Activated naive CD4-positive, alpha-beta T cell treated with anti-CD3 and anti-CD28 coated beads, Interleukin-2, amount 50 U/mL, for 24 hours (primary cell): ENCODE data around the gene RBM5.

Source experiments
- H3K27ac Mint-ChIP-seq: one replicate; pipeline ENCODE4 v1.8.0; 2021; ENCODE audit warnings: mild to moderate bottlenecking, mixed read lengths
- H3K27me3 Mint-ChIP-seq: one replicate; pipeline ENCODE4 v1.8.0; 2021; ENCODE audit warnings: mixed read lengths
- H3K36me3 Mint-ChIP-seq: one replicate; pipeline ENCODE4 v1.8.0; 2021; ENCODE audit warnings: mixed read lengths
- H3K4me1 Mint-ChIP-seq: one replicate; pipeline ENCODE4 v1.8.0; 2021; ENCODE audit warnings: mixed read lengths
- H3K4me3 Mint-ChIP-seq: one replicate; pipeline ENCODE4 v1.8.0; 2021; ENCODE audit warnings: mild to moderate bottlenecking, mixed read lengths
- H3K9me3 Mint-ChIP-seq: one replicate; pipeline ENCODE4 v1.8.0; 2021; ENCODE audit warnings: mixed read lengths

The RBM5 gene

DNA sequence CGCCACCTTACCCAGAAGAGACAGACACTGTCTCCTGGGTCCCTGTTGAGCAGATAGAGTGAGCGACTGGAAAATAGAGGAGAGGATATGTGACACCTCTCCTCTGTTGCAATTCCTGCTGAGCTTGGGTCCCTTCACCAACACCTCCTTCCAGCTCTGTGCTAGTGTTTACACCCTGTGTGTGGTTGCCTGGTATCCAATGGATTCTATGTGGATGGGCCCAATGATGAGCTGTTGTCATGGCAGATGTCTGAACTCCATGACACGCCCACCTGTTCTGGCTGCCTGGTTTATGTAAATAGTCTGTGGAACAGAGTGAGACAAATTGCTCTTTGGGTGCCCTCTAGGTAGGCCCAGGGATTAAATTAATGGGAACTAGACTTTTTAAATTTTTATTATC lies 23.7 kb downstream of the RBM5 start:
- H3K4me3 Mint-ChIP-seq = no peak overlapping the region
- peaks cover 17% of the 10 kb centered on the region for H3K4me1 Mint-ChIP-seq
- H3K36me3 Mint-ChIP-seq = peaks cover 26% of the 10 kb centered on the region
- no peak overlapping the region for H3K27ac Mint-ChIP-seq
- H3K9me3 Mint-ChIP-seq = no peaks in the 10 kb centered on the region
- H3K27me3 Mint-ChIP-seq = no peaks in the 10 kb centered on the region

DNA sequence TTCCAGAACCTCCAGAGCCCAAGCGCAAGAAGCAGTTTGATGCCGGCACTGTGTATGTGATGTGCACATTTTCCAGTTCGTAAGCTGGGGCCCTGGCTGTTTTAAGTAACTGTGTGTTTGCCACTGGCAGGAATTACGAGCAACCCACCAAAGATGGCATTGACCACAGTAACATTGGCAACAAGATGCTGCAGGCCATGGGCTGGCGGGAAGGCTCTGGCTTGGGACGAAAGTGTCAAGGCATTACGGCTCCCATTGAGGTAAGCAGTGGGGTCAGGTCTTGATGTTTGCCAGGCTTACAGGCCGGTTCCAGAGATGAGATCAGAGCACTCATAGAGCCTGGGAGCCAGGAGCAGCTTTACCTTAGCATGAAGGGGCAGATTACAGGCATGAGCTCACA lies 28.4 kb downstream of the RBM5 start:
- peaks cover 11% of the 10 kb centered on the region for H3K4me1 Mint-ChIP-seq
- peaks cover 16% of the 10 kb centered on the region for H3K36me3 Mint-ChIP-seq
- no peak overlapping the region for H3K27ac Mint-ChIP-seq
- no peak overlapping the region for H3K4me3 Mint-ChIP-seq
- H3K9me3 Mint-ChIP-seq = no peaks in the 10 kb centered on the region
- H3K27me3 Mint-ChIP-seq = no peaks in the 10 kb centered on the region

- H3K27me3 Mint-ChIP-seq = no peaks in the 10 kb centered on the region
- peaks cover 16% of the 10 kb centered on the region for H3K36me3 Mint-ChIP-seq
- no peak overlapping the region for H3K27ac Mint-ChIP-seq
- H3K4me3 Mint-ChIP-seq = no peak overlapping the region
- peaks cover 9% of the 10 kb centered on the region for H3K4me1 Mint-ChIP-seq
- H3K9me3 Mint-ChIP-seq = no peaks in the 10 kb centered on the region
These were observed 29.5 kb downstream of the RBM5 start for GRCh38 chr3:50118237-50118636.

- H3K9me3 Mint-ChIP-seq = no peaks in the 10 kb centered on the region
- peaks cover 9% of the 10 kb centered on the region for H3K36me3 Mint-ChIP-seq
- no peak overlapping the region for H3K4me3 Mint-ChIP-seq
- H3K27ac Mint-ChIP-seq = no peak overlapping the region
- H3K27me3 Mint-ChIP-seq = no peaks in the 10 kb centered on the region
- H3K4me1 Mint-ChIP-seq = peaks cover 3% of the 10 kb centered on the region
These were observed 31.1 kb downstream of the RBM5 start for GRCh38 chr3:50119786-50120185.

- Mint-ChIP-seq H3K9me3 (no peaks in the 10 kb centered on the region), H3K27me3 (no peaks in the 10 kb centered on the region), H3K27ac (no peak overlapping the region), H3K4me3 (no peak overlapping the region), H3K4me1 (peaks cover 3% of the 10 kb centered on the region), H3K36me3 (peaks cover 5% of the 10 kb centered on the region)
These were observed 31.8 kb downstream of the RBM5 start for GRCh38 chr3:50120364-50121071.

DNA sequence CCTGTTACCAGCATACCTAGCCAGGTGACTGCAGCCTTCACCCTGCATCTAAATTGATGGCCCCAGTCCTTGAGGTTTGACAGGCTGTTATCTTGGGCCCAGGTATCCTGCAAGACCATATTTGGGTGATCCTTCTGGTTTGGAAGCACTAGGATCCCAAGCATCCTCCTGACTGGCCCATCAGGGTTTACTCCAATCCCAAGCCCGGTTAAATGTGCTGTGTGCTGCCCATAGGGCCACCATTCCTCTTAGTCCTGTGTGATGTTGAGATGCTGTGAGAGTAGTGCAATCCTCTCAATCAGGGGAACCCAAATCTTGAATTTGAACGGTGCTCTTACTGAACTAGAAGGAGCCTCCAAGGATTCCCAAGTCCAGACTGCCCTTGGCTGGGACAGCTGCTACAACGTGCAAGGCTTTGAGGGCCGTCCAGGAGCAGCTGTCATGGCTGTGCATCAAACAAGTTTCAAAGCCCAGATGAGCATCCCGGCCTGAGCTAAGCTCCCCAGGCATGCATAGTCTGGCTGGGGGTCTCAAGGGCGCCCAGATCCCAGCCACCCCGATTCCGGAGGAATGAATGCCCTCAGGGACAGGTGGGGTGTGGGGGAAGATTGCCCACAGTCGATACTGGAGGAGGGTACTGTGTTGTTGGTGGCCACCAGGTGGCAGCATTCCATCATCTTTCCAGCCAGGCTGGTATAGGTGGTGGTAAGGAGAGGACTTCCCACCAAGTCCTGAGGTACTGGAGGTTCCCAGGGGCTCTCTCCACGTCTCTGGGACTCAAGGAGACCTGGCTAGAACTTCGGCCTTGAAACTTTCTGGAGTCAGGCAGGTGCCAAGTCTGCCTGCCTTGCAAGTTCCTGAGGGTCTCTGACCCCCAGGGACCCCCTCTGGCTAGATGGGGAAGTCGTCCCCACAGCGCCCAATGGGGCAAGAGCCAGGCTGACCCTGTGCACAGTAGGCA lies 32.6 kb downstream of the RBM5 start:
- no peaks in the 10 kb centered on the region for H3K9me3 Mint-ChIP-seq
- no peak overlapping the region for H3K4me3 Mint-ChIP-seq
- peaks cover 2% of the 10 kb centered on the region for H3K36me3 Mint-ChIP-seq
- H3K27me3 Mint-ChIP-seq = no peaks in the 10 kb centered on the region
- H3K4me1 Mint-ChIP-seq = no peaks in the 10 kb centered on the region
- no peak overlapping the region for H3K27ac Mint-ChIP-seq

- Mint-ChIP-seq H3K27me3 (no peaks in the 10 kb centered on the region), H3K36me3 (peaks cover 2% of the 10 kb centered on the region), H3K9me3 (no peaks in the 10 kb centered on the region), H3K4me1 (no peaks in the 10 kb centered on the region), H3K4me3 (no peak overlapping the region), H3K27ac (no peak overlapping the region)
These were observed 33.4 kb downstream of the RBM5 start for GRCh38 chr3:50122071-50122470.

DNA sequence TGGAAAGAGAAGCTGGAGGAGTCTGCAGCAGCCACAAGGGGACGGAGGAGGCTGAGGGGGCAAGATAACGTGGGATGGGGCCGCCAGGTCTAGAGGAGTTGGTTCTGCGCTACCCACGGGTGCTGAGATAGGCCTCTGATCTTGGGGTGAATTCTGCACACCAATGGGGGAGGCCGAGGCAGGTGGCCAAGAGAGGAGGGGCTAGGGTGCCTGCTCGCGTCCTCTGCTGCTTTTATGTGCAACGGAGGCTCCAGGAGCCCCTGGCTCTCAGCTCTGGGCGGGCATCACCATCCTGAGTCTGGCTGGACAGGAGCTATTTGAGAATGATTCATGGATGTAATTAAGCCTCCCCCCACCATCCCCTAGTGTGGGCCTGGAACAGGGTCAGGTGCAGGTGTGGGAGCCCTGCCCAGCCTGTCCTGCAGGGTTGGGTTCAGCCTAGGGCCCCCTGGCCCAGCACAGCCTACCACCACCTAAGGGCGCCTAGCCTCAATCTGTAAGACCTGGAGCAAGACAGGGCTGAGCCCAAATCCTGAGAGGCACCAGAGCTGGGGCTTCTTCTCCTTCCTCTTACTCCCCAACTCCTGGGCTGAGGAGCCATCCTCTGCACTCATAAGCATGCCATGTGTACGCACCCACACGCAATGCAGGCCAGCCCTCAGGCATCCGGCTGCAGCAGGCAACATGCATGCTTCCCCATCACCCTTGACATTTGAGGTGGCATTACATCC lies 34.1 kb downstream of the RBM5 start:
- Mint-ChIP-seq H3K27me3 (no peaks in the 10 kb centered on the region), H3K27ac (no peak overlapping the region), H3K4me3 (no peak overlapping the region), H3K4me1 (no peaks in the 10 kb centered on the region), H3K9me3 (no peaks in the 10 kb centered on the region), H3K36me3 (peaks cover 2% of the 10 kb centered on the region)

GRCh38 chr3:50123394-50124051 lies 34.8 kb downstream of the RBM5 start:
- Mint-ChIP-seq H3K27ac (no peak overlapping the region), H3K27me3 (no peaks in the 10 kb centered on the region), H3K4me1 (no peaks in the 10 kb centered on the region), H3K9me3 (no peaks in the 10 kb centered on the region), H3K4me3 (no peak overlapping the region), H3K36me3 (no peaks in the 10 kb centered on the region)

DNA sequence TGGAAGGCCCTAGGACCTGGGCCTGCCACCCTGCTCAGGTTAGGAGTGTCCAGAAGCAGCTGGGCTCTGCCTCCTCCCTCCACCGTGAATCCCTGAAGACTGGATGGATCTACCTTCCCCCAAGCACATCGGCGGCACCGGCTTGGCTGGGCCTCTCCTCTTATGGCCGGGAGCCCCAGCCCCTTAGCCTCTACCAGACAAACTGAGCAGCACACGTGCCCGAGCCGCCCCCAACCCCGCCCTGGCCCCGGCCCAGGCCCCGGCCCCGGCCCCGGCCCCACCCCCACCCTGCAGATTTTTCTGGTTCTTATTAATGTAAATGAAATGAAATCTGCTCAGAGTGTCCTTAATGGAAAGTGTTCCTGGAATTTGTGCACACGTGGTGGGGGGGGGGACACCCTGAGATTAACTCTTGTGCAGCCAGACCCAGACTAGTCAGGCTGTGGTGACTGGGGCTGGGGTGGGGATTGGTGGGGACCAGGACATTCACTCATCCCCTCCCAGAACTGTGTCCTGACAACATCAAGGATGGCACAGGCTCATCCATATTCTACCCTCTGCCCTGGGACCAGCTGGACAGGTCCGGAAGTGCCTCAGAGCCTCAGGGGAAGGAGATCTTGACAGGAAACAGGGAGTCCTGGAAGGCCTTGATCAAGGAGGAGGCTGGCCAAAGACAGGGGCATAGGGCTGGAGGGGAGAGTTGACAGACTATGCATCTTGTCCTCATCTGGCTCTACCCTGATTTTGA lies 35.5 kb downstream of the RBM5 start:
- H3K27ac Mint-ChIP-seq = no peak overlapping the region
- no peaks in the 10 kb centered on the region for H3K27me3 Mint-ChIP-seq
- H3K9me3 Mint-ChIP-seq = no peaks in the 10 kb centered on the region
- no peak overlapping the region for H3K4me3 Mint-ChIP-seq
- no peaks in the 10 kb centered on the region for H3K36me3 Mint-ChIP-seq
- no peaks in the 10 kb centered on the region for H3K4me1 Mint-ChIP-seq

DNA sequence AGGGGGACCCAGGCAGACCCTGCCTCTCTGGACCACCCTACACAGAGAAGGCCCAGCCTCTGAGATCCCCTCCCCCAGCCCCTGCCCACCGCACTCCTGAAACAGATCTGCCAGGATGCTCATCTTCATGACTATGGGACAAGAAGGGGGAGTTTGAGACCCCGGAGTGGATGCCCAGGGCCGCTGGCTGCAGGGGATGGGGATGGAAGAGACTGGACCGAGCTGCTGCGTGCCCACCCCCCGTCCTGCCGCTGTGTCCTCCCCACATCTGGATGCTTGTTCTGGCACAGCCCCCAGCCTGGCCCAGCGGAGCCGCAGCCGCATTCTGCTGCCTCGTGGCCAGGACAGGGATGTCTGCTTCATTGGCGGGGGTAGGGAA lies 36.1 kb downstream of the RBM5 start:
- Mint-ChIP-seq H3K9me3 (no peaks in the 10 kb centered on the region), H3K4me3 (no peak overlapping the region), H3K27ac (no peak overlapping the region), H3K27me3 (no peaks in the 10 kb centered on the region), H3K4me1 (no peaks in the 10 kb centered on the region), H3K36me3 (no peaks in the 10 kb centered on the region)

- no peaks in the 10 kb centered on the region for H3K4me1 Mint-ChIP-seq
- no peaks in the 10 kb centered on the region for H3K36me3 Mint-ChIP-seq
- no peak overlapping the region for H3K27ac Mint-ChIP-seq
- H3K4me3 Mint-ChIP-seq = no peak overlapping the region
- no peaks in the 10 kb centered on the region for H3K27me3 Mint-ChIP-seq
- H3K9me3 Mint-ChIP-seq = no peaks in the 10 kb centered on the region
These were observed 37.0 kb downstream of the RBM5 start for GRCh38 chr3:50125541-50126286.

GRCh38 chr3:50126287-50127211 lies 37.8 kb downstream of the RBM5 start:
- Mint-ChIP-seq H3K9me3 (no peaks in the 10 kb centered on the region), H3K36me3 (no peaks in the 10 kb centered on the region), H3K4me3 (no peak overlapping the region), H3K27ac (no peak overlapping the region), H3K4me1 (no peaks in the 10 kb centered on the region), H3K27me3 (no peaks in the 10 kb centered on the region)
